Measurements from ENCODE around the gene ECHDC3.

The ECHDC3 gene

DNA sequence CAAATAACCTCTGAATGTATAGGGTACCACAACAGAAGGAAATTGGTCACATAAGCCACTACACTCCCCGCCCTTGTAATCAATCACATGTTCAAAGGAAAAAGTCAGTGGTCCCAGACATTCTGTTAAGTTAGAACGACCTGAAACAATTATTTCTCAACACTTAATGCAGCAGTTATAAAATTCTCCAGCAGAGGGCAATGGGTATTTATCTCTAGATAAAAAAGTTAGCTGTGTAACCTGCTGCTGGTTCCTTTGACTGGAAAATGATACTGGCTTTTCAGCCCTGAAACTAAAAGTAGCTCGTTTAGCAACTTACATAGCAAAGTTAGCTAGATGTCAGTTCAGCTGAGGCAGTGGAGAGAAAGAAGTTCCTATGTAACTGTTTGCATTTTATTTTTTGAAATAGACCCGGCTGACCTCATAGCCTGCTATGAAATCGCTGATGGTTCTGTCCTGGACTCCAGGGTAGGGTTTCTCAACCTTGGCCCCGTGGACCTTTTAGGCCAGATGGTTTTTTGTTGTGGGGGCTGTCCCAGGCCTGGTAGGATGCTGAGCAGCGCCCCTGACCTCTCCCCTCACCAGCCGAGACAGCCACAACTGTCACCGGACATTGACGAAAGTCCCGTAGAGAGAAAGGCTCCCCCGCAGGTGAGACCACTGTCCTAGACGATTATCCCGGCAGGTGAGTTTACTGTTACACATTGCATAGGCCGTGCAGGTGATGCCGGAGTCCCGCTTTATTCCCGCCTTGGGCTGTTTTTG lies 40.8 kb downstream of the ECHDC3 start:
- DNase-seq (ENCODE audit: low read depth in 2 of 2) = no peak

DNA sequence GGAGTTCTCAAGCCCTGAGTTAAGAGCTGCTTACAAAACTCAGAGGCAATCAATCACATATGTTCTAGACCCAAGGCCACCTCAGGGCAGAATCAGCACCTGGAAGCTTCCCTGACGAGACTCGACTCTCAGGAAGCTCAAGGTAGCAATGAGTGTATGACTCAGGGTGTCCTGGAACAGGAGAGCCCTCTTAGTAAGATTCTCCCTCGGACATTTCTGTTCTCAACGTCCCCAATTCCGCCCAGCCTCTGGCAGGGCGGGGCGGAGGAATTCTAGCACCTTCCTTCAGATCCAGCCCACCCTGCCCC lies 41.3 kb downstream of the ECHDC3 start:
- no peak for DNase-seq (ENCODE audit: low read depth in 2 of 2)

DNA sequence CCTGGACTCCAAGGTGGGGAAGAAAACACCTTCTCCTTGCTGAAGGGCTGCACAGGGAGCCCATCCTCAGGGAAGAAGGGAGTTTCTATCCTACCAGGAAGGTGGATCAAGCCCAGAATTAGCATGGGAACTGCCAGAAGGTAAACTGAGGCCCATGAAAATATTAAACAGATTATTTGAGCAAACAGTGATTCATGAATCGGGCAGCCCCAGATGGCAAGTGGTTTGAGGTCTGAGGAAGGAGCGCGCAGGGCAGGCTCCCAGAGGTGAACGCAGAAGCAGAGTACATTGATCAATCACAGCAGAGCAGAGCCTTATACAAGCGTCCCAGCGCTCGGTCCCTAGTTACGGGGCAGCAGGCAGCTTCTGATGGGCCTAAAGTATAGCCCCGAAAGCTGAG lies 45.2 kb downstream of the ECHDC3 start:
- DNase-seq (ENCODE audit: low read depth in 2 of 2) = no peak

DNA sequence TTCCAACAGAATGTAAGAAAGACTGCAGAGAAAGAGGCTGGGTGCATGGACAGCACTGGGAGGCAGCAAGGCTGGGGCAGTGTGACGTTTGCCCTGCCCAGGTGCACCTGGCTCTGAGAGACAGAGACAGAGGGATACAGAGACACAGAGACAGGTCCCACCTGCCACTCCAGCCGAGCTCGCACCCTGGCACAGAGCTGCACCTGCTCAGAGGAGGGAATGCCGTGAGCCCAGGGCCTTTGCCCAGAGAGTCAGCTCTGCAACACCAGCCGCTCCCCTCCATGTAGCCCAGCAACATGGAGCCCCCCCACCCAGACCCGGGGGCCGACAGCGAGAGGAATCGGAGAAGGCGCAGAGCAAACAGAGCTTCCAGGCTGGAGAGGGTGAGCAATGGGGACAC lies 45.7 kb downstream of the ECHDC3 start:
- no peak for DNase-seq (ENCODE audit: low read depth in 2 of 2)

DNA sequence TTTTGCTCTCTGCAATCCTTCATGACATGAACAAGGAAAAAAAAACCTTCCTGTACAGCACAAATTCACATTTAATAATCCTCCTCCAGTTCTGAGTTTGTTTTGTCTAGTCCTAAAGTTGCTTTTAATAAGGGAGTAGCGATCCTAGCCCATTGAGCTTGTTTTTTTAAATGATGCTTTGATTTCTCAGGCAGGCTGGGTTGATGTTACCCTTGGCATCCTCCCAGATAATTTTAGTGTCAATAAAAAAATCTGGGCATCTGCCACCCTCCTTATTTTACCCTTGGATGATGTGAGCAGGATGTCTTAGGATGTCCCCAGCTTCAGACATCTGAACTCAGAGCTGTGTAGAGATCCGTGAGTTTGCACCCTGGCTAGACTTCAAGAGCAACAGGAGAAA lies 47.1 kb downstream of the ECHDC3 start:
- no peak for DNase-seq (ENCODE audit: low read depth in 2 of 2)

DNA sequence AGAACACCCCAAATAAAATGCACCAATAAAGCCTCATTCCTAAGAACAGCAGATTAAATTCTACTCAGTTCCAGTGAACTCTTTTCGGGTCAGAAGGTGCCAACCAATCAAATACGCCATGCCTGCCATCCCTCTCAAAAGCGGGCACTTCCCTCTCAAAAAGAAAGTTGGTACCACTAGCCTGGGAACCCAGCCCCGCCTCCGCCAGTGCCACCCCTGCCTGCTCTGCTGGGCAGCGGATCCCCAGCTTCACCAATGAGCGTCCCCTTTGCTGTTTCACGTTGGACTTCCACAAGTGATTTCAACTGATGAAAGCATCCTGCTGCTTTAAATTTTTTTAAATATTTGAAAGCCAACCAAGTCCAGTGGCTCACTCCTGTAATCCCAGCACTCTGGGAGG lies 47.8 kb downstream of the ECHDC3 start:
- DNase-seq (ENCODE audit: low read depth in 2 of 2) = no peak

DNA sequence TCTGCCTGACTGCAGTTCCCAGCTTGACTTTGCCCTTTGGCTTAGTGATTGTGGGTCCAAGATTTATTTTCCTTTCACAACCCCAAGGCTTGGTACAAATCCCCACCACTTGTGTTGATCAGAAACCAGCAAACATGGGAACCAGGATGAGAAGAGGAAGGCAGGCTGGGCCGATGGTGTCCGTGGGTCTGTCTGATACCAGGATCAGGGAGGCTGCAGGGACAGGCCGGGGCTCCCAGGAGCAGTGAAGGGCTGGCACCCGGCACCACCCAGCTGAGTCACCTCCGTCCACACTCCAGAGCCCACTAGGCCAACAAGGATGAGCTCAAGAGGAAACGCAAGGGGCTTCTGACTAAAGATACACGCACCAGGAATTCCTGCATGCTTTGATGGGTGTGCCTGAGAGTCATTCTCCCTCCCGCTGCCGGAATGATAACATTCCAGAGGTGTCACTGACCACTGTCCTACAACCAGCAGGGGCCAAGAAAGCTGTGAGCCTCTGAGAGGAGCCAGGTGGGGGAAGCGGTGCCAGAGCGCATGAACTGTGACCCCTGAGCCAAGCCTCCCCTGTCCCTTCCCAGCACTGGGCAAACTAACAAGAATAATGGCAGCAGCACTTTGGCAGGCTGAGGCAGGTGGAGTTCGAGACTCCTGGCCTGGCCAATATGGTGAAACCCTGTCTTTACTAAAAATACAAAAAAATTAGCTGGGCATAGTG lies 51.7 kb downstream of the ECHDC3 start:
- DNase-seq (ENCODE audit: low read depth in 2 of 2) = no peak

DNA sequence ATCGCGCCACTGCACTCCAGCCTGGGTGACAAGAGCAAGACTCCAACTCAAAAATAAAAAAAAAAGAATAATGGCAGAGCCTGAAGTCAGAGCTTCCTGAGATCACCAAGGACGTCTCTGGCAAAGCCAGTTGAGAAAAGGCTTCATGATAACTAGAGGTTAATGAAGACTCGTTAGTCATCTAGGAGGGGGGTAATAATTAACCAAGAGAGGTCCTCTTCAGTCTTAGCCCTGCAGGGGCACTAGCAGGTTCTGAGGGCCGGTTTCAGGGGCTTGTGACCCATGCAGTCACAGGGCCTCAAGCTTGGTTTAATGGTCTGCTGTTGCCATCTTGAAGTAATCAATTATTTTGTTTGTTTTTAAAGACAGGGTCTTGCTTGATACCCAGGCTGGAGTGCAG lies 52.4 kb downstream of the ECHDC3 start:
- DNase-seq (ENCODE audit: low read depth in 2 of 2) = no peak

DNA sequence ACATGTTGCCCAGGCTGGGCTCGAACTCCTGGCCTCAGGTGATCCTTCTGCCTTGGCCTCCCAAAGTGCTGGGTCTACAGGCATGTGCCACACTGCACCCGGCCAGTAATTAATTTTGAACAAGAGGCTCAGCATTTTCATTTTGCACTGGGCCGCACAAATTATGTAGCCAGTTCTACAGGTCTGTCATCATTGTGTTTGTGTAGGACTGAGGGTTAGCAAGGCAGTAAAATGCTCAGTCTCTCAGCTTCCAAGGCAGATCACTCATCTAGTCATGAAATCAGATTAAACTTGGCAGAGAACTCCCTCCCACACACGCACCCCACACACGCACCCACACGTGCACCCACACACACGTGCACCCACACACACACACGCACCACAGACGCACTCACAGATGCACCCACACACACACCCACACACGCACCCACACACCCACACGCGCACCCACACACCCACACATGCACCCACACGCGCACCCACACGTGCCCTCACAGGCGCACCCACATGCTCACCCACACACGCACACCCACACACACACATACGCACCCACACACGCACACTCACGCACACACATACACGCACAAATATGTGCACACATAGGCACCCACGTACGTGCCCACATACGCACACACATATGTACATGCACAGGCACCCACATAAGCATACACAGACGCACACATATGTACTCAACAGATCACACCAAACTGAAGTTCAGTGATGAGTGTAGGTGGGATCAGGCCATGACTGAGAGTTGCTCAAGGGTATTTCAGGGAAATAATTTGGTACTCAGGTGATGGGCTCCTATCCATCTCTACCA lies 53.1 kb downstream of the ECHDC3 start:
- no peak for DNase-seq (ENCODE audit: low read depth in 2 of 2)

DNA sequence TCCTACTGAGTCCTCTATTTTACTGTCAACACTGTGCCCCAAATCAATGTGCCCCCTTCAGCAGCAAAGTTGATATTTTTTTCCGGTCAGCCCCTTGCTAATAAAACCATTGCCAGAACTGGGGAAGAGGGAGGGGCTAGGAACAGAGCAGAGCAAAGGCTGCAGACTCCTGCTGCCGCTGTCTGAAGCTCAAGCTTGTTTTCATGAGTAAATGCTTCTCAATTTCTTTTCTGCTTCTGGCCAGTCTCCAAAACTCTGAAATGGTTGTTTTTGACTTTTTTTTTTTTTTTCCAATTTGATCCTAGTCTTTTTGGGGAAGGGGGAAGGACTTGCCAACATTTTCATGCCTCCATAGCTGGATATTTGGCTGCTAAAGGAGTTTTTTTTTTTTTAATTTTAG lies 54.3 kb downstream of the ECHDC3 start:
- DNase-seq (ENCODE audit: low read depth in 2 of 2) = no peak

DNA sequence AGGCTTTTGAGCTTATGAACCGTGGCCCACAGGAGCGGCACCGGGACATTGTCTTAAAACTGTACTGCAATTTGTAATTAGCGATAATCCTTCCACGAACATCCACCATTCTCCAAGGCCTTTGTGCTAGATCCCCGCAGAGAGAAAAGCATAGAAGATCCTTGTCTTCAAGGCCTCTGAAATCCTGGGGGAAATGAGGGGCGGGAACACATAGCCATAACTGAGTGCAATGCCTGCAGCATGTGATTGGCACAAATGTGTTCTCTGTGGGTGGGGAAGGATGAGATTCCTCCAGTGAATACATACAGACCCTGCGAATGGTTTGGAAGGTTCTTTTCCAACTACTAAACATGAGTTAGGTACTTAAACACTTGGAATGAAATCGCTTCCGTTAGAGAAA lies 55.1 kb downstream of the ECHDC3 start:
- DNase-seq (ENCODE audit: low read depth in 2 of 2) = no peak

DNA sequence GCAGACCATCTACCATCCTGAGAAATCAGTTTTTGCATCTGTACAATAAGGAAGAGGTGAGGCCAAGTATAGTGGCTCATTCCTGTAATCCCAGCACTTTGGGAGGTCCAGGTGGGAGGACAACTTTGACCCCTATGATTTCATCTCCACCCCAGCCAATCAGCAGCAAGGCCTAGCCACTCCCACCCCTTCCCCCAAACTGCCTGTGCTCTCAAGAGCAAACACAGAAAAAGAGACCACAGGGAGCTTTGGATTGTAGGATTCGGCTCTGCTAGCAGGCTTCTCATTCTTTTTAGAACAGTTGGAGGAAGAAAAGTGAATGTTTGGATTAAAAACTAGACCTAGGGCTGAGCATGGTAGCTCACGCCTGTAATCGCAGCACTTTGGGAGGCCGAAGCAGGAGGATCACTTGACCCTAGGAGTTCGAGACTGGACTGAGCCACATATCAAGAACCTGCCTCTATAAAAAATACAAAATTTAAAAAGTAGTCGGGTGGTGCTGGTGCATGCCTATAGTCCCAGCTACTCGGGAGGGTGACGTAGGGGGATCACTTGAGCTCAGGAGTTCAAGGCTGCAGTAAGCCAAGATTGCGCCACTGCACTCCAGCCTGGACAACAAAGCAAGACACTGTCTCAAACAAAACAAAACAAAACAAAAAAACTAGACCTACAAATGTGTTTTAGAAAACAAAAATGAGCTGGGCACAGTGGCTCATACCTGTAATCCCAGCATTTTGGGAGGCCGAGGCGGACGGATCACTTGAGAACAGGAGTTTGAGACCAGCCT lies 55.9 kb downstream of the ECHDC3 start:
- no peak for DNase-seq (ENCODE audit: low read depth in 2 of 2)

DNA sequence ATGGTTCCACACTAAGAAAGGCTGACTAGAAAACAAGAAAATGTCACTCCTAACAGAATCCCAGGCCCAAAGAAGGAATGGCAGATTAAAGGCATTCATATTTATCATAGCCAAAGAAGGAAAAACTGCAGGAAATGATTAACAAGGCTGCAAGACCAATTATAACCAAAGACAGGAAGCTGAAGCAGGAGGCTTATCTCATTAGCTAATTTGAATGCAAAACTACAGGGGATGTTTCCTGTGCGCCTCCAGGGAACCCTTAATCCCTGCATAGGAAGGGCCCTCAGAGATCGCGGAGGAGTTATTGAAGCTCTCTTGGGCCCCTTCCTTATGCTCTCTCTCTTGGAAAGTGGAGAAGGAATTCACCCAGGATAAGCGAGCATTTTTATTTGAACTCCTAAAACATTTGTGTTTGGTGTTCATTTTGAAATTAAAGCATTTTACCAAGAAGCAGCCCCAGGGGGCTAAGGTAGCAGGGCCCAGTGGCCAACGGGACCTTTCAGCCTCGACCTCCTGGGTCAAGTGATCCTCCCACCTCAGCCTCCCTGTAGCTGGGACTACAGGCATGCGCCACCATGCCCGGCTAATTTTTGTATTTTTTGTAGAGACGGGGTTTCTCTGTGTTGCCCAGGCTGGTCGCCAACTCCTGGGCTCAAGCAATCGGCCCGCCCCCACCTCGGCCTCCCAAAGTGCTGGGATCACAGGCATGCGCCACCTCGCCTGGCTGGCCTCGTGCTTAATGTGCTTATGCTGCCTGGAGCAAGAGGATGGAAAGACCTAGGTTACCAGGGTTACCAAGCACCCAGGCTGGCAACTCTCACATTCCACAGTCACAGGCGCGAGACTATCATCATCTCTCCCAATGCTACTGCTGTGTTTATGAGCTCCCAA lies 56.9 kb downstream of the ECHDC3 start:
- DNase-seq (ENCODE audit: low read depth in 2 of 2) = no peak

DNA sequence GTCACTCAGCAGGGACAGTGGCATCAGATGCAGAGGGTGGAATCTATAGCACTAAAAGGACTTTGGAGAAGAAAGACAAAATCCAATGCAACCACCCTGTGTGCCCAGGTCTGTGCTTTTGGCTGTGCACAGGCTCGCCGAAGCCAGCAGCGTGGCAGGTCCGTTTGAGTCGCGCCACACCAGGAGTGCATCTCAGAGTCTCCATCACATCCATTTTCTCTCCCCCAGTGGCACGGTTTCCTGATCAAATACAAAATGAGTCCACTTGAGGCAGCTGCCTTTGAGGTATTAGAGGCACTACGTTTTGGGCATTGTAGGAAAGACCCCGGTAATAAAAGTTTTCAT lies 57.5 kb downstream of the ECHDC3 start:
- DNase-seq (ENCODE audit: low read depth in 2 of 2) = no peak

DNA sequence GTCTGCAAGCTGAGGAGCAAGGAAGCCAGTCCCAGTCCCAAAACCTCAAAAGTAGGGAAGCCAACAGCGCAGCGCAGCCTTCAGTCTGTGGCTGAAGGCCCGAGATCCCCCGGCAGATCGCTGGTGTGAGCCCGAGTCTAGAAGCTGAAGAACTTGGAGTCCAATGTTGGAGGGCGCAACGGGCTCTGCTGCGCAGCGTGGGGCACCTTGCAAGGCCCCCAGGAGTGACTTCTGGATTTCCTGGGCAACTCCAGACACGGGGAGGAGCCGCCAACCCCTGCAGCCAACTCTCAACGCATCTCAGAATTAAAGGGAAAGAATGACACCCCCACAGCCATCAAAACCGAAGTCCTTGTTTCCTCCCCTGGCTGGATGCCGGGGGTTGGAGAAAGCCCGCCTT lies 62.2 kb downstream of the ECHDC3 start:
- no peak for DNase-seq (ENCODE audit: low read depth in 2 of 2)

DNA sequence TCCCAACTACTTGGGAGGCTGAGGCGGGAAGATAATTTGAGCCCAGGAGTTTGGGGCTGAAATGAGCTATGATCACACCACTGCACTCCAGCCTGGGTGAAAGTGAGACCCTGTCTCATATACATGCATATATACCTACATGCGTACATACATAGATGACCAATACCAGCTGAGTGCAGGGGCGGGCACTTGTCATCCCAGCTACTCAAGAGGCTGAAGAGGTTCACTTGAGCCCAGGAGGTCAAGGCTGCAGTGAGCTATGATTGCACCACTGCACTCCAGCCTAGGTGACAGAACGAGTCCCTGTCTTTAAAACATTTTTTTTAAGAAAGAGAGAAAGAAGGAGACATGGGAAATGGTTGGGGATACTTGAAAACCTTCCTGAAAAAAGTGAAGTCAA lies 63.6 kb downstream of the ECHDC3 start:
- DNase-seq (ENCODE audit: low read depth in 2 of 2) = no peak

DNA sequence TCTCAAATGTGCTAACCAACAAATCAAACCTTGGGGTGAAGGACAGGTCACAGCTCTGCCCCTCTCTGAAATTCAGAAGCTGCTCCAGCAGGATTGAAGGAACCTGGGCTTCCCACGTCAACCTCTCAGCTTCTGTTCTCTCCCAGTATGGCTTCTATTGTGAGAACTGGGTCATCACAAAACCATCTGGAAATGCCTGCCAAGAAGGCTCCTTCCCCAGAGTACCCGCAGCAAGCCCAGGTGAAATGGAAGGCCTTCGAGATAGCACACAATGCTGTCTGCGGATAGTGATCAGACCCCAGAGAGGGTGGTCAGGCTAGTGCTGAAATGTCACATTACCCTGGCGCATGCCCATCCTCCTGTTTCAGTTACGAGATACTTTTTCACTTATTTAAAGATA lies 64.5 kb downstream of the ECHDC3 start:
- no peak for DNase-seq (ENCODE audit: low read depth in 2 of 2)

DNA sequence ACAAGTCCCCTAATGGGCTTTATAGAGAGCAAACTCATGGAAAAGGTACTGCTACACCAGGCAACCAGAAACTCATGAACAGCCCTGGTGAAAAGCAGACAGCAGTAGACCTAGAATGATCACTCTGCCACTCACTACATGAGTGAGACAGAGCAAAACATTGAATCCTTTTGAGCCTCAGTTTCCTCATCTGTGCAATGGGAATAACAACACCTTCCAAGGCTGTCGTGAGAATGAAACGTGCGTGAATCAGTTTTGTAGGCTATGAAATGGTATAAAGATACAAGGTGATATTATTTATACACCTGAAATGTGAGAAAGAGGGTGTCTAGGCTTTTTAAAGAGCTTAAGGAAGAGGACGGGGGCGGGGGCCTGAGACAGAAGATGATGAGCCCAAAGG lies 66.6 kb downstream of the ECHDC3 start:
- DNase-seq (ENCODE audit: low read depth in 2 of 2) = no peak

DNA sequence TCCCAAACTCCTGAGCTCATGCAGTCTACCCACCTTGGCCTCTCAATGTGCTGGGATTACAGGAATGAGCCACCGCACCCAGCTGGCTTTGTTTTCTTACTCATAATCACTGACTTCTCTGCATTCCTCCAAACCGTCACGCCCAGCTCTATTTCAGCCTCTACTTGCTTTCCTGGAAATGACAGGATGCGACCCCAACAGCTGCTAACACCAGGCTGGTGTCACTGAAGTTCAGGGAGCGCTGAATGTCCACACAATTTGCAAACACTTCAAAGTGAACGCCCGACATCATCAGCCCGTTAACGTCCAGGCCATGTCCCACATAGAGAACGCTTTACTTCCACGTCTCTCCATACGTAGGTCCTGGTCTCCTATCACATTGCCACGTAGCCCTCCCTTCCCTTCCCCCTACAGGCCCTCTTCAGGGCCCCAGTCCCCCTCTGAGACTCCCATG lies 68.2 kb downstream of the ECHDC3 start:
- no peak for DNase-seq (ENCODE audit: low read depth in 2 of 2)

DNA sequence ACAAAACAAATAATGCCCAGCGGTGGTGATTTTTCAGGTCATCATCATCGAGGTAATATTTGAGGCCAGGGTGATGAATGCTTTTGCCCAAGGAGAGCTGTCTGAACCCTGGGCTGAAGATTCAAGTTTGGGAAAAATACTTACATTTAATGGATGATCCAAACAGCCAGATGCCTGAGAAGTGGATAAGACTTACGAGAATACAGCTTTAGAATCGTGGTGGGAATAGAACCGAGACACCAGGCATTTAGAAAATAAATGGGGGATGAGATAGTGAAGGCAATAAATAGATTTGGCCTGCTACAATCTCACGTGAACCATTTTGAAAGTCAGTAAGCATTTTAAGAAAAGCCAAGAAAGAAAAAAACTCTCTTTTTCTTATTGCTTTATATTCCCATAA lies 68.8 kb downstream of the ECHDC3 start:
- DNase-seq (ENCODE audit: low read depth in 2 of 2) = no peak

DNA sequence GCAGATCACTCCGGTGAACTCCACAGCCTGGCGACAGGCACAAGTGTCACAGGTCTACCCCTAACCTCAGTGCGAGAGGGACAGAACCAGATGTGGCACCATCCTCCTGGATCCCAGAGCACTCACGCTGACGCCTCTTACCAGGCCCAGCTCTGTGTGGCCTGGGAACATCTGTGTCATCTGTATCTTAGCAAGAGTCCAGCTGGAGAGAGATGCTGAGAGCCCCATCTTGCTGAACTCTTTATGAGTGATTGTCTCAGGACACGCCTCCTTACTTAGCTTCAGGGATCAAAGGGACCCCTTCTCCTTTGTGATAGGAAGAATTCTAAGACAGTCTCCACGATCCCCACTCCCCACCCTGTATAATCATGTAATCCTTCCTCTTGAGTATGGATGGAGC lies 71.0 kb downstream of the ECHDC3 start:
- DNase-seq (ENCODE audit: low read depth in 2 of 2) = no peak

All from stimulated activated CD4-positive, alpha-beta T cell treated with anti-CD3 and anti-CD28 coated beads, Interleukin-12 subunit alpha, Interleukin-12 subunit beta, amount 100 ng/mL, for 24 hours (primary cell).